ENCODE results near the gene FAM241B.

GRCh38 chr10:69643779-69644657, 14.0 kb downstream of the FAM241B start:
- TF ChIP-seq POLR2A (IDR thresholded peaks at IDR 0.05) (no peak), CTCF (IDR thresholded peaks at IDR 0.05 in 4 of 5, conservative IDR thresholded peaks at IDR 0.05 in 1 of 5) (no peak)

All from gastrocnemius medialis (tissue), 4 donors.